ENCODE data around the gene DNAJC11. TPM values are rescaled to one million over a fixed set of nuclear protein-coding genes. Genes with fewer than 3 reads are reported as not detected.

Gene DNAJC11
- total RNA-seq, 4 donors from 2014 or later: 62.9 to 119 (median 63.4) TPM

- H3K36me3 ChIP-seq: peaks cover 0 to 54% (median 0%) of the 10 kb centered on the region in 3 donors
- no peak for DNase-seq
Measured at GRCh38 chr1:6625584-6626149, 75.9 kb downstream of the DNAJC11 start.

GRCh38 chr1:6624710-6625583, 76.7 kb downstream of the DNAJC11 start, which contains the start of gene THAP3:
Gene THAP3 (plus strand): TSS chr1:6624868. CDS start chr1:6625219, 351 bp downstream.
- peak; percentile 87 to 94 (median 93) for DNase-seq
- H3K9me3 ChIP-seq: no peaks in the 10 kb centered on the region
- peaks cover 0 to 54% (median 0%) of the 10 kb centered on the region in 3 donors for H3K36me3 ChIP-seq
- peak within 1 kb of the TSS; percentile 82 to 89 (median 86) for H3K4me3 ChIP-seq
- TF ChIP-seq CTCF (IDR thresholded peaks at IDR 0.05) (peak in 2 of 6 experiments; percentile 12 to 28), POLR2A (IDR thresholded peaks at IDR 0.05) (peak in 1 of 2 donors; percentile 24)
- H3K4me1 ChIP-seq: peaks cover 0 to 20% (median 9%) of the 10 kb centered on the region in 4 donors
- H3K27ac ChIP-seq: peak within 1 kb of the TSS; percentile 80 to 90 (median 83)
- no peaks in the 10 kb centered on the region for H3K27me3 ChIP-seq

More at GRCh38 chr1:6625584-6626149, 75.9 kb downstream of the DNAJC11 start:
- Histone ChIP-seq H3K4me3 (peak overlapping the region; percentile 82 to 89 (median 86)), H3K4me1 (peaks cover 0 to 20% (median 9%) of the 10 kb centered on the region in 4 donors), H3K9me3 (no peaks in the 10 kb centered on the region), H3K27me3 (no peaks in the 10 kb centered on the region), H3K27ac (peak overlapping the region; percentile 80 to 90 (median 83))
- TF ChIP-seq POLR2A (IDR thresholded peaks at IDR 0.05): no peak
- TF ChIP-seq CTCF (IDR thresholded peaks at IDR 0.05): no peak

GRCh38 chr1:6623269-6623965, 78.2 kb downstream of the DNAJC11 start:
- no peaks in the 10 kb centered on the region for H3K27me3 ChIP-seq
- H3K9me3 ChIP-seq: no peaks in the 10 kb centered on the region
- no peak for DNase-seq
- no peak overlapping the region for H3K4me3 ChIP-seq
- H3K4me1 ChIP-seq: peaks cover 0 to 20% (median 9%) of the 10 kb centered on the region in 4 donors
- TF ChIP-seq CTCF (IDR thresholded peaks at IDR 0.05) (no peak), POLR2A (IDR thresholded peaks at IDR 0.05) (no peak)
- H3K27ac ChIP-seq: no peak overlapping the region
- H3K36me3 ChIP-seq: peaks cover 0 to 48% (median 0%) of the 10 kb centered on the region in 3 donors

- no peak for DNase-seq
- no peak for TF ChIP-seq POLR2A (IDR thresholded peaks at IDR 0.05)
- no peak for TF ChIP-seq CTCF (IDR thresholded peaks at IDR 0.05)
- peaks cover 0 to 20% (median 9%) of the 10 kb centered on the region in 4 donors for H3K4me1 ChIP-seq
- H3K9me3 ChIP-seq: no peaks in the 10 kb centered on the region
- H3K4me3 ChIP-seq: no peak overlapping the region
- H3K27ac ChIP-seq: no peak overlapping the region
- H3K27me3 ChIP-seq: no peaks in the 10 kb centered on the region
- peaks cover 0 to 48% (median 0%) of the 10 kb centered on the region in 3 donors for H3K36me3 ChIP-seq
Measured at GRCh38 chr1:6622396-6623152, 79.0 kb downstream of the DNAJC11 start.

Measured in Peyer's patch (tissue), 4 donors.